T-helper 2 cell treated with Interferon-gamma antibody and Interleukin-4, amounts not matched to agents 5 μg/mL and 100 μg/mL, for 36 hours (primary cell): Measurements from ENCODE around the gene DNAH3.
"Not testable (repeated sequence)": the region's sequence is repeated elsewhere in the genome, so short reads cannot be mapped to it uniquely, and the experiment has no call there.

Experiments used
- DNase-seq: peaks from one replicate; pipeline ENCODE4 v3.0.0; 2021; ENCODE audit warnings: low spot score
- H3K27ac Mint-ChIP-seq: one replicate; pipeline ENCODE4 v1.8.0; 2021; ENCODE audit warnings: mild to moderate bottlenecking, mixed read lengths
- H3K27me3 Mint-ChIP-seq: one replicate; pipeline ENCODE4 v1.8.0; 2021; ENCODE audit warnings: low read depth, mixed read lengths
- H3K36me3 Mint-ChIP-seq: one replicate; pipeline ENCODE4 v1.8.0; 2021; ENCODE audit warnings: low read depth, mixed read lengths
- H3K4me1 Mint-ChIP-seq: one replicate; pipeline ENCODE4 v1.8.0; 2021; ENCODE audit warnings: low read depth, mixed read lengths
- H3K4me3 Mint-ChIP-seq: one replicate; pipeline ENCODE4 v1.8.0; 2022; ENCODE audit warnings: mild to moderate bottlenecking, moderate library complexity, mixed read lengths
- H3K9me3 Mint-ChIP-seq: one replicate; pipeline ENCODE4 v1.8.0; 2021; ENCODE audit warnings: mixed read lengths

Gene DNAH3

DNA sequence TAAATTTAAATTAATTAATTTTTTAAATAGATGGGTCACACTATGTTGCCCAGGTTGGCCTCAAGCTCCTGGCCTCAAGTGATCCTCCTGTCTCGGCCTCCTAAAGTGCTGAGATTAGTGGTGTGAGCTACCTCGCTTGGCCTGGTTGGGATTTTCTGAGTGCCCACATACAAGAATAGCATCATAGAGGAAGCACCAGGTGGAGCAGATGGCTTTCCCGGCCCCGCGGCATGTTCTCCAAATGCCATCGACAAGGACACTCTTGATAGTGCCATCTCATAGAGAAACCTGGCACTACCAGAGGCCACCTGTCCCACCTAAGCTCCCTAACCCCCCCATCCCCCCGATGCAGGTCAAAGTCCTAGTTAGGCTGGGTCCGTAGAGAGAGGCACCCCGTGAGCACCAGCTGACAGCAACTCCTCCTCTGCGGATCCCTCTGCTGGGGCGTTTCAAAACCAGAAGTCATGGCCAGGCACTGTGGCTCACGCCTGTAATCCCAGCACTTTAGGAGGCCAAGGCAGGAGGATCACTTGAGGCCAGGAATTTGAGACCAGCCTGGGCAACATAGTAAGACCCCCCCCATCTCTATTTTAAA is 65.9 kb downstream of the DNAH3 start:
- Mint-ChIP-seq H3K27ac (no peak overlapping the region), H3K27me3 (peaks cover 17% of the 10 kb centered on the region), H3K4me3 (no peak overlapping the region), H3K9me3 (no peaks in the 10 kb centered on the region), H3K36me3 (no peaks in the 10 kb centered on the region), H3K4me1 (no peaks in the 10 kb centered on the region)
- no peak for DNase-seq

DNA sequence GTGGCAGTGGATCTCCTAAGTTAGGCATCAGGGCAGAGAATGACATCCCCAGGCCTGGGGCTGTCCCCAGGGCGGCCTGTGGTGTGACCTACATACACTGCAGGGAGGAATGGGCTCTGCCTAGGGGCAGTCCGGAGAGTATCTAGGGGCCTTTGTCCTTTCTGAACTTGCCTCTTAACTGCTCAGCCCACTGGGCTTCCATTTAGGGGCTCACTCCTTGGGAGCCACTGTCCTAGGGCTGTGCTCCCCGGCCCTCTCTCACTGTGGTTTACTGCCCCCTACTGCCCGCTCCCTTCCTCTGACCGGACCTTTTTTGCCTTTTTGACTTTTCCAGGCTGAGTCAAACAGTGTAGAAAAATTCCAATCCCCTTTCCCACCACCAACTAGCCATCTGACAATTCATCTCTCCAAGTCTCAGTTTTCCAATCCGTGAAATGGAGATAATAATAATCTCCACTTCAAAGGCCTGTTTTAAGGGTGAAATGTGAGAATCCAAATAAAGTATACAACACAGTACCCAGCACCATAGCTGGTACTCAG is 66.8 kb downstream of the DNAH3 start:
- no peak overlapping the region for H3K4me3 Mint-ChIP-seq
- H3K9me3 Mint-ChIP-seq = no peaks in the 10 kb centered on the region
- no peak overlapping the region for H3K27ac Mint-ChIP-seq
- H3K27me3 Mint-ChIP-seq = peaks cover 9% of the 10 kb centered on the region
- no peaks in the 10 kb centered on the region for H3K36me3 Mint-ChIP-seq
- peak; percentile 28 for DNase-seq
- no peaks in the 10 kb centered on the region for H3K4me1 Mint-ChIP-seq

DNA sequence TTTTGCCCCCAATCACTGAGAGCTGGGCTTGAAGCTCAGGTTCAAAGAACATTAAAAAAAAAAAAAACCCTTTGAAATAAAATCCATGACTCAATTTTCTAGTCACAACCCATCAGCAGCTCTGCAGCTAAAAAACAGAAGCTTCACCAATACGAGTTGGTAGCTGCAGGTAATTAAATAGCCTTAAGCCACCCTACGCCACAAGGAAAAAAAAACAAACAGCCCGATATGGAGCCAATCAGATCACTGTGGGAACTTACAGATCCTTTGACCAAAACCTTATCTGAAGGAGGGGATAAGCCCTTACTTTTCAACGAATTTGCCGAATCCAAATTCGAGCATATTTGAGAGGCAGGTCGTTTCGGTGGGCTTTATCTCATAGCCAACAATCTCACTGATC is 69.3 kb downstream of the DNAH3 start:
- H3K36me3 Mint-ChIP-seq = no peaks in the 10 kb centered on the region
- DNase-seq = no peak
- H3K4me1 Mint-ChIP-seq = no peaks in the 10 kb centered on the region
- no peaks in the 10 kb centered on the region for H3K27me3 Mint-ChIP-seq
- H3K9me3 Mint-ChIP-seq = no peaks in the 10 kb centered on the region
- H3K27ac Mint-ChIP-seq = no peak overlapping the region
- H3K4me3 Mint-ChIP-seq = no peak overlapping the region

DNA sequence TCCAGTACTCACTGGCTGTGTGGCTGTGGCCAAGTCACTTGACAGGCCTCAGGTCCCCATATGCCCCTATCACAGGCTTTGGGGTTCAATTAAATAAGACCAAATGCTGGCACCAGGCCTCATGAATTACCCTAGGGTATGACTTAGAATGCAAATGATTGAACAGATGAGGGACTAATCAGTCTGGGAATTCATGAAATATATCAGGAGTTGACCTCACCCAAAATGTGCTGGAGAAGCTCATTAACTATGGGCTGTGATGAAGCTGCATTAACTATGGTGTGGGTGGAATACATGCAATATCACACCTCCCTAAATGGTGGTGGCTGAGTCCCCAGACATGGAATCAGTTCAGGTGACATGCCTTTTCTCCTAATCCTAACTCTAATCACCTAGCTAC is 72.1 kb downstream of the DNAH3 start:
- no peaks in the 10 kb centered on the region for H3K27me3 Mint-ChIP-seq
- H3K9me3 Mint-ChIP-seq = no peaks in the 10 kb centered on the region
- DNase-seq = no peak
- no peak overlapping the region for H3K27ac Mint-ChIP-seq
- H3K36me3 Mint-ChIP-seq = no peaks in the 10 kb centered on the region
- H3K4me1 Mint-ChIP-seq = no peaks in the 10 kb centered on the region
- H3K4me3 Mint-ChIP-seq = no peak overlapping the region

DNA sequence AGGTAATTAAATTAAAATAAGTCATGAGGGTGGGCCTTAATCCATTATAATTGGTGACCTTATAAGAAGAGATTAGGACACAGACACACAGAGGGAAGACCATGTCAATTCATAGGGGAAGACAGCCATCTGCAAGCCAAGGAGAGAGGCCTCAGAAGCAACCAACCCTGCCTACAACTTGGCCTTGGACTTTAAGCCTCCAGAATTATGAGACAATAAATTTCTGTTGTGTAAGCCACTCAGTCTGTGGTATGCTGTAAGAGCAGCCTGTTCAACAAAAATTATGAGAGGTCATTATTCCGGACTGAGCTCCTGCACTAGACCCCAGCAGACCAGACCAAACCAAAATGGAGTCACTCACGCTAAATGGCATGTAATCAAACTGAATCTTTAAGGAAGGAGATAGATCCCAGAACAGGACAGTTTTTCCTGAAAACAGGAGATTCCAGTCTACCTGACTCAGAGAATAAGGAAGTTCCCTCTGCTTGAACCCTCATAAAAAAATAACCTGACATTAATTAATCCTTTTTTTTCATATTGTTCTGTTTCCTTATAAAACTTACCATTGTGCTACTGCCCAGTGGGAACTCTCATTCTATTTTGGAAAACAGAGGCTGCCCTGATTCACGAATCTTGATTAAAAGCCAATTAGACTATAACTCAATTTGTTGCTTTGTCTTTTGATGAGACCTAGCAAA is 74.3 kb downstream of the DNAH3 start:
- H3K27ac Mint-ChIP-seq = no peak overlapping the region
- H3K9me3 Mint-ChIP-seq = no peaks in the 10 kb centered on the region
- H3K4me1 Mint-ChIP-seq = no peaks in the 10 kb centered on the region
- DNase-seq = no peak
- no peaks in the 10 kb centered on the region for H3K36me3 Mint-ChIP-seq
- no peaks in the 10 kb centered on the region for H3K27me3 Mint-ChIP-seq
- H3K4me3 Mint-ChIP-seq = no peak overlapping the region

DNA sequence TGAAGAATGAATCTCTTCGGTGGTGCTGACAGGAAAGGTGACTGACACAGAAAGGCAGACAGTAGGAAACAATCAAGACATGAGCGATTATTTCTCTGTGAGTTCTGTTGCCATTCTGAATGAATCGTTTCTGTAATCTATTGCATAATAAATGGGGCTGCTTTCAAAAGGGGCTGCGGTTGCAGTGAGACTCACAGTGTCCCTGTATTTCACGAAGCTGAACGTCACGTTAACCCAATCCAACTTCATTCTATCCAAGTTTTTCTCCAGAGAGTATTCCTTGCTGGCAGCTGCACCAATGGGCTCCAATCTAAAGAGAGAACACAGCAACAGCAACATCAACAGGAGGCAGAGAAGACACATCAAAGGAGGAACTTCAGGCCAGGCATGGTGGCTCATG is 75.4 kb downstream of the DNAH3 start:
- H3K27ac Mint-ChIP-seq = no peak overlapping the region
- no peaks in the 10 kb centered on the region for H3K4me1 Mint-ChIP-seq
- no peak for DNase-seq
- no peak overlapping the region for H3K4me3 Mint-ChIP-seq
- H3K9me3 Mint-ChIP-seq = no peaks in the 10 kb centered on the region
- H3K36me3 Mint-ChIP-seq = no peaks in the 10 kb centered on the region
- H3K27me3 Mint-ChIP-seq = no peaks in the 10 kb centered on the region

DNA sequence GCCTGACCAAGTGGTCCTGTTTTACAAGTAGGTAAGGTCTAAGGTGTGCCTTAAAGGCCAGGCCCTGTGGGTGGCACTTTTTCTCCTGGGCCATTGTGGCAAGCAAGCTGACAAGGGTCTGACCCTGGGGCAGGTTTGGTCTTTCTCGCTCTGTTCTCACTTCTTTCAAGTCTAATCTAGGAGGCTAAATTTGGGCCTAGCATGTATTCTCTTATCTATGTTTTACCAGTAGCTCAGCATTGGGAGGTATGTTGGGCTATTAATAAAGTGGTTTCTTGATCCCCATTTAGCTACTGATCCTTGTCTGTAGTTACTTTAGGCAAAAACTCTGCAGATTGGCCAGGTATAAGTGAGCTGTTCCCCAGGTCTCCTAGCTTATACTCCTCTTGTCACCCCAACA is 77.7 kb downstream of the DNAH3 start:
- no peaks in the 10 kb centered on the region for H3K9me3 Mint-ChIP-seq
- H3K27ac Mint-ChIP-seq = no peak overlapping the region
- no peaks in the 10 kb centered on the region for H3K36me3 Mint-ChIP-seq
- H3K4me1 Mint-ChIP-seq = no peaks in the 10 kb centered on the region
- no peak overlapping the region for H3K4me3 Mint-ChIP-seq
- H3K27me3 Mint-ChIP-seq = peaks cover 2% of the 10 kb centered on the region
- DNase-seq = no peak

DNA sequence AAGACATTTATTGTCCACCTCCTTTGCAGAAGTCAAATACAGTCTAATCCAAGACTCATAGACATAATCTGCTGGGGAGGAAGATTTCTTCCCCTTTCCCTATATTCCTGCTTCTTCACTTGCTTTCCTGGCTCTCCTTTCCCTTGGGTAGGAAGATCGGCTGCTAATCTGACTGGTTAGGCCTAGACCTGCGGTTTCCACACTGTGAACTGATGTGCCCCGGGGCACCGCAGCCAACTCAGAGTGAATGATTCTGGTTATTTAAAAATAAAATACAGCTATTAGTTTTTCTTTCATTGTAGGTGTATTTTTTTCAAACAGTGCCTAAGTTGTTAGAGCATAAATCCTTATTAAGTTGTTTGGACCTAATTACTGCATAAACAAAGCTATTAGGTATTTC is 78.9 kb downstream of the DNAH3 start:
- H3K27me3 Mint-ChIP-seq = peaks cover 2% of the 10 kb centered on the region
- H3K27ac Mint-ChIP-seq = no peak overlapping the region
- H3K9me3 Mint-ChIP-seq = no peaks in the 10 kb centered on the region
- H3K36me3 Mint-ChIP-seq = no peaks in the 10 kb centered on the region
- H3K4me3 Mint-ChIP-seq = no peak overlapping the region
- DNase-seq = no peak
- H3K4me1 Mint-ChIP-seq = no peaks in the 10 kb centered on the region

DNA sequence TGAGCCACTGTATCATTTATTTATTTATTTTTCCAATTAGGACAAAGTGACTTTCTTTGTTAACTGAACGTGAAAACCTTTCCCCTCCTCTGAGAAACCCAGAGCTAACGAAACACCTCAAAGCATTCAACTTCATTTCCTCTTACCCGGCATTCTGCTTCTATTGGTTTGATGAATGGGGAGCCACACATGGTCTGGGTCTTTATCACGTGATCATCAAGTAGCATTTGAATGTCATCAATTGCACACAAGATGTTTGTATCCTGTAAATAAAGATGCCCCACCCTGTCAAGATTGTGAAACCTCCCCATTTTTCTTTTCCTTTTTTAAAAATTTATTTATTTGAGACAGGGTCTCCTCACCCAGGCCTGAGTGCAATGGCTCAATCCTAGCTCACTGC is 80.1 kb downstream of the DNAH3 start:
- no peak overlapping the region for H3K27ac Mint-ChIP-seq
- no peaks in the 10 kb centered on the region for H3K36me3 Mint-ChIP-seq
- no peaks in the 10 kb centered on the region for H3K4me1 Mint-ChIP-seq
- no peaks in the 10 kb centered on the region for H3K9me3 Mint-ChIP-seq
- no peak overlapping the region for H3K4me3 Mint-ChIP-seq
- no peak for DNase-seq
- peaks cover 2% of the 10 kb centered on the region for H3K27me3 Mint-ChIP-seq

DNA sequence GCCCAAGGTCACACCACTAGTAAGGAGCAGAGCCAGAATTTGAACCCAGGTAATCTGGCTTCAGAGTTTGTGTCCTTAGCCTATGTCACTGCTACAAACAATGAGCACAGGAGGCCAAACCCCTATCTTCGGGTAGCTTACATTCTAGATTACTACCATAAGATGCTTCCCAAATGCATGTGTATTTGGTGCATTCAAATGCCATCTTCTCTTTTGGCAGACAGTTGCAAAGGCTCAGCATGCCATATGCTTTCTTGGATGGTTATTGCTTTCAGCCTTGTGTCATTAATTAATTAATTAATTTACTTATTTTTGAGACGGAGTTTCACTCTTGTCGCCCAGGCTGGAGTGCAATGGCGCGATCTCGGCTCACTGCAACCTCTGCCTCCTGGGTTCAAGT is 80.7 kb downstream of the DNAH3 start:
- Mint-ChIP-seq H3K27me3 (peaks cover 2% of the 10 kb centered on the region), H3K4me1 (no peaks in the 10 kb centered on the region), H3K9me3 (no peaks in the 10 kb centered on the region), H3K36me3 (no peaks in the 10 kb centered on the region), H3K27ac (no peak overlapping the region), H3K4me3 (no peak overlapping the region)
- DNase-seq = no peak

DNA sequence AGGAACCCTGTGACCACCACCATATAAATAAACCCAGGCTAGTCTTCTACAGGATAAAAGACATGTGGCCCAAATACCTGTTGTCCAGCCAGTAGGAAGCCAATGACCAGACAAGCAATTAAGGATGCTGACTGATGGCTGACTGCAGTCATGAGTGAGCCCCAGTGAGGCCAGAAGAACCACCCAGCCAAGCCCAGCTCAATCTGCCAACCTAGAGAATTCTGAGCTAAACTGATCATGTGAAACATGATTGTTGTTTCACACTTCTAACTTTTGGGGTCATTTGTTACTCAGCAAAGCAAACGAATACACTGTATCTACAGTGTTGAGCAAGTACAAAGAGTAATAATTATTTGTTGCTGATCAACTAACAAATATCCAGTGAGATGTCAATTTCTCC is 86.4 kb downstream of the DNAH3 start:
- Mint-ChIP-seq H3K9me3 (no peaks in the 10 kb centered on the region), H3K4me3 (no peak overlapping the region), H3K36me3 (no peaks in the 10 kb centered on the region), H3K27me3 (peaks cover under 1% of the 10 kb centered on the region), H3K27ac (no peak overlapping the region), H3K4me1 (no peaks in the 10 kb centered on the region)
- no peak for DNase-seq

DNA sequence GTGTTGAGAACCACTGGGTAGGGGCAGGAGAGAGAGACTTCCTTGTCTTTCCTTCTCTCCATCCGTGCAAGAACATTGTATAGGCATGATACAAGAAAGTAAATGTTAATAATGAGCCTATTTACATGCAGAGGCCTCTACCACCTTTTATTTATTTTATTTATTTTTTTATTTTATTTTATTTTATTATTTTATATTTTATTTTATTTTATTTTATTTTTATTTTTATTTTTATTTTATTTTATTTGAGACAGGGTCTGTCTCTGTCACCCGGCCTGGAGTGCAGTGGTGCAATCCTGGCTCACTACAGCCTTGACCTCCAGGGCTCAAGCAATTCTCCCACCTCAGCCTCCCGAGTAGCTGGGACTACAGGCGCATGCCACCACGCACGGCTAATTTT is 87.3 kb downstream of the DNAH3 start:
- not testable (repeated sequence) for H3K9me3 Mint-ChIP-seq, H3K27me3 Mint-ChIP-seq, H3K4me3 Mint-ChIP-seq, H3K27ac Mint-ChIP-seq, H3K4me1 Mint-ChIP-seq, H3K36me3 Mint-ChIP-seq, DNase-seq

DNA sequence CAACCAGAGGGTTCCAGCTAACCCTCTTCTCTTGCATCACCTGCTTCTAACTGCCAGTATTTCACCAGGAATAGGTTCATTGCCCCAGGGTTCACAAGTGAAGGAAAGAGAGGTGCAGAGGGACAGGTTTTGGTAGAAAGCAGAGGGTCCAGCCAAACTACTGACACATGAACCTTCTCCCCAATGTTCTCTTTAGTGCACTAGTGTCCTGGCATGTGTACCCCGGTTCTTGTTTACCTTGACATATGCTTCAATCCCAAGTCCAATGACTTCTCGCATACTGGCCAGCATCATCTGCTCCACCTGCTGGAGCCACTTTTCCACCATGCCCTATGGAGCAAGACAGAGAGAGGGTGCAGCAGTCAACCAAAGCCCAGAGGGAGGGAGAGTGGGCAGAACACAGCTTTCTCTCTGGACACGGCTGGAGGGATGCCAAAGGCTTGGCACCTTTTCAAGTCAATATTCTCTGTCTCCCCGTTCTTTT is 90.6 kb downstream of the DNAH3 start:
- H3K27ac Mint-ChIP-seq = no peak overlapping the region
- H3K4me3 Mint-ChIP-seq = no peak overlapping the region
- no peaks in the 10 kb centered on the region for H3K9me3 Mint-ChIP-seq
- no peak for DNase-seq
- no peaks in the 10 kb centered on the region for H3K36me3 Mint-ChIP-seq
- H3K27me3 Mint-ChIP-seq = peaks cover 9% of the 10 kb centered on the region
- no peaks in the 10 kb centered on the region for H3K4me1 Mint-ChIP-seq

DNA sequence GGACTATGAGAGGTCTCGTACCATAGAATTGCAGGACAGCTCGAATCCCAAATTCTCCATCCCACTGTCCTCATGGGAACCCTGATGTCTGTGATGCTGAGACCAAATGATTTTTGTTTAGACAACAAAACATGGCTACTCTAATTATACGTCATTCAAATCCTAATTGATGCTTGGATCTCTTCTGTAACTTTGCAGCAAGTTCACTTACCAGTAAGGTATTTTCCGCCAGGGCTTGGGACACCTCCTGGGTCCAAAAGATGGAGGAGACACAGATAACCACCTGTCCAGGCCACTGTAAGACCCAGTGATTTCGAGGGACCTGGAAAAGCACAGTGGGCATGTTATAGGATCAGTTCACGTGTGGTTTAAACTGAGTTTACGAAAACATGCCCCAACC is 92.8 kb downstream of the DNAH3 start:
- Mint-ChIP-seq H3K36me3 (no peaks in the 10 kb centered on the region), H3K27ac (no peak overlapping the region), H3K27me3 (peaks cover 12% of the 10 kb centered on the region), H3K4me1 (no peaks in the 10 kb centered on the region), H3K4me3 (no peak overlapping the region), H3K9me3 (no peaks in the 10 kb centered on the region)
- no peak for DNase-seq

DNA sequence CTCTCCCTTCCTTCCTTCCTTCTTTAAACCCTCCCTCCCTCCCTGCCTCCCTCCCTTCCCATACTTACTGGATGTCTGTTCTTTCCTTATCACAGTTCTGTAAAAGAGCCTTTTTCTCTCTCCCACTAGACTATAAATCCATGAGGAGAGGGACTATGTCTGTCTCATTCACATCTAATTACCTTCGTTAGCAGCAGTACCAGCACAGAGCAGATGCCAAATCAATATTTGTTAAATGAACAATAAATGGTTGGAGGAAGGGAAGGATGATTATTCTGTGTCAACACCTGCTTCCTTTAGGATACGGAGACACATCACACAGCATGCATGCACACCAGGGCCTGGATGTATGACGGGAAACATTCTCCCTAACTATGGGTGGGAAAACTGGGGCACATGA is 94.2 kb downstream of the DNAH3 start:
- Mint-ChIP-seq H3K9me3 (no peaks in the 10 kb centered on the region), H3K4me3 (no peak overlapping the region), H3K36me3 (no peaks in the 10 kb centered on the region), H3K4me1 (no peaks in the 10 kb centered on the region), H3K27ac (no peak overlapping the region), H3K27me3 (peaks cover 15% of the 10 kb centered on the region)
- no peak for DNase-seq
